Spinal cord (tissue), 10 donors: ENCODE data around the gene EIF4G3. TPM values are rescaled to one million over a fixed set of nuclear protein-coding genes. Genes with fewer than 3 reads are reported as not detected.

ENCODE experiments used
- DNase-seq, 6 donors: peaks; one replicate each; pipeline versions ENCODE4 v3.0.0 to v3.0.0-alpha.2; 2013 to 2015; ENCODE audit warnings: low spot score in 6 of 6, low read depth in 4 of 6
- H3K27ac ChIP-seq: one replicate; pipeline ENCODE4 v1.5.1; 2013; ENCODE audit warnings: low read depth, low read length, control low read depth
- H3K27me3 ChIP-seq: one replicate; pipeline ENCODE4 v1.6.1; 2013; ENCODE audit warnings: low read length; ENCODE audit not compliant: control insufficient read depth, insufficient read depth
- H3K36me3 ChIP-seq: one replicate; pipeline ENCODE4 v1.6.1; 2013; ENCODE audit warnings: low read length; ENCODE audit not compliant: control insufficient read depth, insufficient read depth
- H3K4me1 ChIP-seq: one replicate; pipeline ENCODE4 v1.6.1; 2013; ENCODE audit warnings: low read length; ENCODE audit not compliant: control insufficient read depth, insufficient read depth
- H3K4me3 ChIP-seq: one replicate; pipeline ENCODE4 v1.5.1; 2013; ENCODE audit warnings: low read depth, low read length, control low read depth
- H3K9me3 ChIP-seq: one replicate; pipeline ENCODE4 v1.6.1; 2013; ENCODE audit warnings: low read length; ENCODE audit not compliant: control insufficient read depth, insufficient read depth
- WGBS: methylation state at CpG from one replicate; pipeline ENCODE4 v1.1.5; 2013; ENCODE audit warnings: missing lambda C conversion rate; ENCODE audit not compliant: insufficient coverage; 5-methylcytosine and 5-hydroxymethylcytosine counted together
- long read RNA-seq, 4 donors: transcript quantifications; one replicate each; lab custom pipeline, GENCODE V29; 2026
- polyA plus RNA-seq, 2 donors: library from polyadenylated mRNA; unstranded; fragments of 120-200 nt; gene quantifications; one replicate each; pipeline ENCODE4 v1.2.1, GENCODE V29; 2013; ENCODE audit not compliant: insufficient read length in 2 of 2
- total RNA-seq, 2 donors: library from RNA; depleted of rRNA in 1 of 2; stranded (reverse); fragments of 120-200 nt in 1 of 2; fragments of >200 nt in 1 of 2; gene quantifications; one replicate each; pipeline versions ENCODE4 v1.2.3 to v1.2.4, GENCODE V29; 2013 to 2014
- donor health status: healthy.

Gene EIF4G3, protein sequence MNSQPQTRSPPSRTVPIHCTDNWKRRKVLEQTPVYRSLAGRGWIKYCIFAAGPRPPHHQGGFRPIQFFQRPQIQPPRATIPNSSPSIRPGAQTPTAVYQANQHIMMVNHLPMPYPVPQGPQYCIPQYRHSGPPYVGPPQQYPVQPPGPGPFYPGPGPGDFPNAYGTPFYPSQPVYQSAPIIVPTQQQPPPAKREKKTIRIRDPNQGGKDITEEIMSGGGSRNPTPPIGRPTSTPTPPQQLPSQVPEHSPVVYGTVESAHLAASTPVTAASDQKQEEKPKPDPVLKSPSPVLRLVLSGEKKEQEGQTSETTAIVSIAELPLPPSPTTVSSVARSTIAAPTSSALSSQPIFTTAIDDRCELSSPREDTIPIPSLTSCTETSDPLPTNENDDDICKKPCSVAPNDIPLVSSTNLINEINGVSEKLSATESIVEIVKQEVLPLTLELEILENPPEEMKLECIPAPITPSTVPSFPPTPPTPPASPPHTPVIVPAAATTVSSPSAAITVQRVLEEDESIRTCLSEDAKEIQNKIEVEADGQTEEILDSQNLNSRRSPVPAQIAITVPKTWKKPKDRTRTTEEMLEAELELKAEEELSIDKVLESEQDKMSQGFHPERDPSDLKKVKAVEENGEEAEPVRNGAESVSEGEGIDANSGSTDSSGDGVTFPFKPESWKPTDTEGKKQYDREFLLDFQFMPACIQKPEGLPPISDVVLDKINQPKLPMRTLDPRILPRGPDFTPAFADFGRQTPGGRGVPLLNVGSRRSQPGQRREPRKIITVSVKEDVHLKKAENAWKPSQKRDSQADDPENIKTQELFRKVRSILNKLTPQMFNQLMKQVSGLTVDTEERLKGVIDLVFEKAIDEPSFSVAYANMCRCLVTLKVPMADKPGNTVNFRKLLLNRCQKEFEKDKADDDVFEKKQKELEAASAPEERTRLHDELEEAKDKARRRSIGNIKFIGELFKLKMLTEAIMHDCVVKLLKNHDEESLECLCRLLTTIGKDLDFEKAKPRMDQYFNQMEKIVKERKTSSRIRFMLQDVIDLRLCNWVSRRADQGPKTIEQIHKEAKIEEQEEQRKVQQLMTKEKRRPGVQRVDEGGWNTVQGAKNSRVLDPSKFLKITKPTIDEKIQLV (N-terminal part only)
- total RNA-seq (10 to 100 TPM; 68.7 to 94.7 TPM), polyA plus RNA-seq (100 to 1,000 TPM in 1 of 2 donors, 10 to 100 TPM in 1; 89.0 to 111 TPM)
- long read RNA-seq, donor 1, partial matches to known transcripts, result 35 of 35 reads
- long read RNA-seq, donor 1, other reads (novel, unspliced or antisense), result 0 of 35 reads
- long read RNA-seq, donor 2, result 0 reads
- long read RNA-seq, donor 3, partial matches to known transcripts, result 12 of 12 reads
- long read RNA-seq, donor 3, other reads (novel, unspliced or antisense), result 0 of 12 reads
- long read RNA-seq, donor 4, partial matches to known transcripts, result 13 of 15 reads
- long read RNA-seq, donor 4, other reads (novel, unspliced or antisense), result 0 of 15 reads

DNA sequence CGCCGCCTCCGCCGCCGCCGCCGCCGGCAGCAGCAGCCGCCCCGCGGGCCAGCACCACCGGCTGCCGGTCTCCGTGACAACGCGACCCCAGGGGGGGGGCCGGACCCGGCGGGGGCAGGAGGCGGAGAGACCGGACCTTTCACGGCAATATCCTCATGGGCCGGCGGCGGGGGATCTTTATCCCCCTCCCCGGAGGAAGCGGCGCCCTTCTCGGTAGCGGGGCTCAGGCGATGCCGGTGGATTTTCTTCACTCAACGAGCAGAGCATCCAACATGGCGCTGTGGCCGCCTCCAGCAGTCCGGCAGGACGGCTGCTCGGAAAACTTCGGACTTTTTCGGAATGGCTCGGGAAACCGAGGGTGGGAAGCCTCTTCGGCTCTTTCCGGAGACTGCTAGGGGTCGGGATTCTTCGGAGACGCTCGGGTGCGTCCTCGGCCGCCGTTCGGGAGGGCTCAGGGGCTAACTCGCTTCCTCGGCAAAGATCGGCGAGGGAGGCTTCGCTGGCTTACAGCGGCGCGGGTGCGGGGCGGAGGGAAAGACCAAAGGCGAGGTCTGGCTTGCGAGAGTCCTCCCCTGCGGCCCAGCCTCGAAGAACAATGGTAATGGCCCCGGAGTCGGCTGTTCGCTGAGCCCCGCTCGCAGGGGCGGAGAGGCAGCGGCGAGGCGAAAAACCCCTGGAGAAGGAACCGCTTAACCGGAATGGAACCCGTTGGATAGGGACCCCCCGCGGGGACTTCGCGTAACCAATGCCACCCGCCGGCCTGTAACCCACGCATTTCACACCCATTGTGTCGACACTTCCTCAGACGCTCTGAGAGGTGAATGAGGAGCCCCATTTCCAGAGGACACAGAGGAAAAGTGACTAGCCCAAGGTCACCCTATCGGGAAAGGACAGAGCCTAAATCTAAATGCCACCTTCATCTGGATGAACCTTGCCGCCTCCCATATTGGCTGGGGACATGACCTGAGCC, at the start of gene EIF4G3:
EIF4G3 (minus strand) TSS at position 312 of the 970 bp plus-strand sequence. CDS start 174,155 bp downstream, outside the sequence.
- H3K4me1 ChIP-seq, result peaks cover 7% of the 10 kb centered on the region
- peak within 1 kb of the TSS; percentile 91 for H3K27ac ChIP-seq

DNA sequence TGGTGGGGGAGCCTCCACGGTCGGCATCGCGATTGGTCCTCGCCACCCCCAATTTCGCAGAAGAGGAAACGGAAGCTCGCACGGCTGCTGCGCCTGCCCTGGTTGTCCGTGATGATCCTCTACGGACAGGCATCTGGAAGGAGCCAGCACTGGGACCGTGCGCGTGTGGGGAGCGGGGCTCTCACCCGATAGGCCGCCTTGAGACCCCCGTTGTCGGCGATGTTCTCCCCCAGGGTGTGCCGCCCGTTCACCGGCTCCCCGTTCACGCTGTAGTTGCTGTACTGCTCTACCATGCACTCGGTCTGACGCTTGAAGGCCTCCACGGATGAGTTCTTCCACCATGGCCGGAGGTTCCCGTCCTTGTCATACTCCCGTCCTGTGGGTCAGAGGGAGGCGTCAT, 48.4 kb upstream of the EIF4G3 start:
- Histone ChIP-seq H3K27me3 (no peaks in the 10 kb centered on the region), H3K27ac (no peak overlapping the region), H3K9me3 (no peaks in the 10 kb centered on the region), H3K4me1 (peaks cover 9% of the 10 kb centered on the region), H3K36me3 (peaks cover 41% of the 10 kb centered on the region), H3K4me3 (no peak overlapping the region)
- 94% methylated on average over 33 of the region's 33 CpGs for WGBS
- no peak for DNase-seq

More for the DNA sequence above, at the start of gene EIF4G3:
- 2% methylated on average over 90 of the region's 90 CpGs for WGBS
- no peaks in the 10 kb centered on the region for H3K36me3 ChIP-seq
- no peaks in the 10 kb centered on the region for H3K9me3 ChIP-seq
- peak within 1 kb of the TSS; percentile 82 for H3K4me3 ChIP-seq
- DNase-seq, result peak; percentile 99 to 100 (median 99)
- no peaks in the 10 kb centered on the region for H3K27me3 ChIP-seq

DNA sequence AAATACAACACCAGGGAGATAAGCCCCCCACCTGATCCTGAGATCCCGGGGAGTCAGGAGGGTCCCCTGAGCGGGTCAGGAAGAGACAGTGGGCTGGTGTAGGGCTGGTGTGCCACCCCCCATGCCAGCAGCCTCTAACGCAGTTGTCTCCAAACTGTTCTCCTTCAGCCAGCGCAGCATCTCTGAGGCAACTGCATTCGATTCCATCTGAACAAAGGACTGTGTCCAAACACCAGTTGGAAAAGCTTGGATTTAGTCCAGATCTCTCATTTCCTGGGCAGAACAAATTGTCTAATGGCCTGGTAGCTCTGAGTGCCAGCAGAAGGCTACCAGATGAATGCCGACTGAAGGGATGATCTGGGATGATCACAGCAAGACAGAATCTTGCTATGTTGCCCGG, 44.1 kb upstream of the EIF4G3 start:
- Histone ChIP-seq H3K9me3 (no peaks in the 10 kb centered on the region), H3K4me3 (no peak overlapping the region), H3K27ac (no peak overlapping the region), H3K36me3 (peaks cover 57% of the 10 kb centered on the region), H3K4me1 (peaks cover 9% of the 10 kb centered on the region), H3K27me3 (no peaks in the 10 kb centered on the region)
- DNase-seq, result peak in 4 of 6 donors; percentile 24 to 84 (median 54)
- 52% methylated on average over 7 of the region's 7 CpGs for WGBS

DNA sequence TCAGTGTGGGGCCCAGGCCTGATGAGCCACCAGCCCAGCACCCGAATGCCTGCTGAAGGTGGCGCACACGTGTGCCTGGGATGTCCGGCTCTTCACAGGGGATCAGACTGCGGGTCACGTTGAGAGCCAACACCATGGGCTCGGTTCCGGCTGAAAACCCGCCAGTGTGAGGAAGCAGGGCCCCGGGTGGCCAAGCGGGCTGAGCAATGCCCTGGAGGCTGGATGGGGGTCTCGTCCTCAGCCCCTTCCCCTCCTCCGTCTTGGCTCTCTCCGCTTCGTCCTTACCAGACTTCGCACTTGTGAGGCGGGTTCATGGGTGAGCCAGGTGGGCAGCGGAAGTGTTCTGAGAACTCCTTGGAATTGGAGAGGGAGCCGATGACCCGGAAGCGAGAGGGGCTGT, 43.0 kb upstream of the EIF4G3 start:
- no peak overlapping the region for H3K27ac ChIP-seq
- no peaks in the 10 kb centered on the region for H3K27me3 ChIP-seq
- no peak overlapping the region for H3K4me3 ChIP-seq
- H3K9me3 ChIP-seq, result no peaks in the 10 kb centered on the region
- 91% methylated on average over 18 of the region's 21 CpGs for WGBS
- DNase-seq, result no peak
- H3K36me3 ChIP-seq, result peaks cover 47% of the 10 kb centered on the region
- H3K4me1 ChIP-seq, result peaks cover 9% of the 10 kb centered on the region

DNA sequence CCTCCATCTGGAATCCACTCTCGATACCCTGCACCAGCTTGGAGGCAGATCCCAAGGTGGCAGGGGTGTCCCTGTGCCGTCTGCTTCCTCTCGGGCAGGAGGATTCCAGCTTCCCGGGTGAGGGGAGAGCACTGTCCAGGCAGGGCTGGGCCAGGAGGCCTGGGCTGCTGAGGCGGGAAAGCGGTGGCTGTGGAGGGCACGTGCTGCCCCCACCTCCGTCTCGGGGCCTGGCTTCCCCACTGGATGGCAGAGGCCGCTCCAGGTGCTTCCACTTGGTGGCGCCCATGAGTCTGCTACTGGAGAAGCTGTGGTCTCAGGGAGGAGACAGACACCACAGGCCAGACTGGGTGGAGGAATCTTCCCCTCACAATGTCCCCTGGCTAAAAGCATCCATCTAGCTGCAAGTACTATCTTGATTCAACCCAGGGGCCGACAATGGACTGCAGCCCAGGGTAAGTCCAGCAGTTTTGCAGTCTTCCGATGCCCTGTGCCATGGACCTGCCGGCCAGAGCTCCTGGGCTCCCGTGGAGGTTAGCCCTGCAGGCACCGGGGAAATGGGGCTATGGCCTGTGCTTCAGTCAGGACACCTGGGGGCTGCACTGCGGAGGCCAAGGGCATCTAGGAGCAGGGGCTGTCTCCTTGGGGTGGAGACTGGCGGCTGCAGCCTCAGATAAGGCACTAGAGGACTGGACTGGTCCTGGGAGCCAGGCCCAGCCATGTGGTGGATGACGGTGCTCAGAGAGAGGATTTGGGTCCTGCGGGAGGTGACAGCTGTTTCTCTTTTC, 41.3 kb upstream of the EIF4G3 start:
- Histone ChIP-seq H3K27ac (no peak overlapping the region), H3K4me1 (peaks cover 9% of the 10 kb centered on the region), H3K27me3 (no peaks in the 10 kb centered on the region), H3K4me3 (no peak overlapping the region), H3K36me3 (peaks cover 36% of the 10 kb centered on the region), H3K9me3 (no peaks in the 10 kb centered on the region)
- 74% methylated on average over 20 of the region's 20 CpGs for WGBS
- no peak for DNase-seq

DNA sequence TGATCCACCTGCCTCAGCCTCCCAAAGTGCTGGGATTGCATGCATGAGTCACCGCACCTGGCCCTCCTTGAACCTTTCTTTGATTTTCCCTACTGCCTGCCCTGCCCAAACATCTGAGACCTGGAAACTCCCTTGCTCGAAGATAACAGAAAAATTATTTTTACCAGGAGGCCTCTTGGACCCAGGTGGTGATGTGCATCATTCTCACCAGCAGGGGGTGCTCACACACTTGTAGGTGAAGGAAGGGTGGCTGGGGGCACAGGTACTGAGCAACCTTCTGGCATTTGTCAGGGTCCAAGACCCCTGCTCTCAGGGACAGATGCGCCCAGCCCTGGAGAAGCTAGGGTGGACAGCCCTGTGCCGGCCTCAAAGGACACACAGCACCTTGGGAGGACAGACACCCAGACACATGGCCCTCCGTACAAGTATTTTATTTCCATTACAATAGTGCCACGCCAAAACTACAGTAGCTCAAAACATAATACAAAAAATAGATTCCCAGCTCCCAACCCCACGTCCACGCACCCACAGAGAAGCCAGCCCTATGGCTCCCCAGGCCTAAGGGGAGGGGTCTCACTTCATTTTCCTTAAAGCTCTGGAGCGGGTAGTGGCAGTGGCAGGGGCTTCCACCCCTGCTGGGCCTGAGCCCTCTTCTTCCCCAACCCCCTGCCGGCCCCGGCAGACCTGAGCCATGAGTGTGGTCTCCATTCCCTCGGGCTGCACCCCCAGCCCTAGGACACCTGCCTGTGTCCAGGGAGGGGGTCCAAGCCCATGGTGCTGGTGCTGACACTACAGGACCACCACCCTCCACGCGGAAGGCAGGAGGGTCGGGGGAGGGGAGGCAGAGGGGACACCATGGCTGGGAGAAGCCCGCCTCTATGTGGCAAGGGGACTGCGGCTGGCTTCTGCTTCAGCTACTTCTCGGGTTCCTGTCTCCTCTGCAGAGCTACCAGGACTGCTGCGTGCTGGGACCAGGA, 40.4 kb upstream of the EIF4G3 start:
- Histone ChIP-seq H3K27ac (no peak overlapping the region), H3K36me3 (peaks cover 36% of the 10 kb centered on the region), H3K4me3 (no peak overlapping the region), H3K27me3 (no peaks in the 10 kb centered on the region), H3K9me3 (no peaks in the 10 kb centered on the region), H3K4me1 (peaks cover 9% of the 10 kb centered on the region)
- DNase-seq, result peak in 2 of 6 donors; percentile 29 to 44
- 87% methylated on average over 14 of the region's 19 CpGs for WGBS

DNA sequence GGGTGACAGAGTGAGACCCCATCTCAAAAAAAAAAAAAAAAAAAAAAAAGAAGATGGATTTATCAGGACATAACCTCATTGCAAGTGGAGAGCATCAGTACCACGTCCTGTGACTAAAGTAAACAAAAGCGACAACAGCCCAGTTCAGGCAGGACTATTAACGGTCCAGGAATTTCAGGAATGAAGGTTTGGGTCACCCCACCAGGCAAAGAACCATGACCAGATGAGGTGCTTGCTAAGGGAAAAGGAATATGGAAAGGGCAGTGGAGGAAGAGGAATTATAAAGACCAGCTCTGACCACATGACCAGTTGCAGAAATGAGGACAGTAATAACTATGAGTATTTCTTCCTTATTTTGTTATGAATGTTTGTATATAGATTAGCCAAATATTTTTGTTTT, 35.4 kb upstream of the EIF4G3 start:
- H3K27ac ChIP-seq, result no peak overlapping the region
- DNase-seq, result no peak
- H3K4me3 ChIP-seq, result no peak overlapping the region
- no peaks in the 10 kb centered on the region for H3K27me3 ChIP-seq
- 47% methylated on average over 3 of the region's 3 CpGs for WGBS
- no peaks in the 10 kb centered on the region for H3K4me1 ChIP-seq
- H3K36me3 ChIP-seq, result peaks cover 2% of the 10 kb centered on the region
- H3K9me3 ChIP-seq, result no peaks in the 10 kb centered on the region
